K562 (cell line): ENCODE data around the gene PLXND1. TPM values are rescaled to one million over a fixed set of nuclear protein-coding genes. Genes with fewer than 3 reads are reported as not detected.

Experiments used
- E2F3 ChIP-seq: fragments of 250-450 bp; sonication (Bioruptor Pico); IDR thresholded peaks from 2 replicates; pipeline ENCODE4 v1.4.0; 2020; ENCODE audit warnings: mild to moderate bottlenecking
- KLF10 ChIP-seq: fragments of 250-450 bp; sonication (Bioruptor Pico); IDR thresholded peaks from 2 replicates; pipeline ENCODE4 v1.6.1; 2021; ENCODE audit warnings: matching md5 sums
- LEF1 ChIP-seq: fragments of 450-650 bp; IDR thresholded peaks from 2 replicates; pipeline ENCODE4 v1.6.1; 2016; ENCODE audit warnings: mild to moderate bottlenecking
- NCOA6 ChIP-seq: fragments of 450-650 bp; IDR thresholded peaks from 2 replicates; pipeline ENCODE4 v1.6.1; 2017; ENCODE audit warnings: mild to moderate bottlenecking
- RBFOX2 ChIP-seq: fragments of 200-400 bp; formaldehyde crosslinking; IDR thresholded peaks from 2 replicates; pipeline ENCODE4 v1.6.1; 2017; ENCODE audit warnings: low read depth, mild to moderate bottlenecking, low read length, moderate library complexity
- RBM17 ChIP-seq: fragments of 200-400 bp; formaldehyde crosslinking; IDR thresholded peaks from 2 replicates; pipeline ENCODE4 v1.6.1; 2017; ENCODE audit warnings: low read depth, mild to moderate bottlenecking, low read length, borderline replicate concordance
- TFAP4 ChIP-seq: sonication (generic); formaldehyde crosslinking; IDR thresholded peaks from 2 replicates; pipeline ENCODE4 v1.8.0; 2022; ENCODE audit warnings: missing genetic modification reagents, mild to moderate bottlenecking, moderate library complexity, borderline replicate concordance
- ZBTB17 ChIP-seq: fragments of 450-650 bp; formaldehyde crosslinking; IDR thresholded peaks from 2 replicates; pipeline ENCODE4 v1.4.0; 2020; ENCODE audit warnings: mild to moderate bottlenecking
- ZBTB2 ChIP-seq: fragments of 450-650 bp; IDR thresholded peaks from 2 replicates; pipeline ENCODE4 v1.6.1; 2016; ENCODE audit warnings: antibody characterized with exemption
- ZEB2 ChIP-seq: fragments of 450-650 bp; IDR thresholded peaks from 2 replicates; pipeline ENCODE4 v1.6.1; 2016
- polyA plus RNA-seq, 8 experiments: library from polyadenylated mRNA; depleted of rRNA in 4 of 8; stranded (reverse) in 5 of 8; unstranded in 3 of 8; fragments of >200 nt; fragmentation: Nextera tagmentation in 2 of 8; fragmentation: Illumina TruSeq in 1 of 8; extraction: Ambion mirVana in 2 of 8; extraction: Trizol in 1 of 8; gene quantifications; 2 replicates each; pipeline versions ENCODE4 v1.2.1 to v1.2.3, GENCODE V29; 2011 to 2014; ENCODE audit warnings: inconsistent platforms in 1 of 8, missing spikeins in 1 of 8
- total RNA-seq, 7 experiments: library from RNA; depleted of rRNA in 6 of 7; stranded (reverse); fragments of >200 nt in 6 of 7; fragmentation: Illumina TruSeq in 2 of 7; extraction: Trizol in 2 of 7; gene quantifications; 2 replicates each; pipeline versions ENCODE4 v1.2.1 to v1.2.3, GENCODE V29; 2011 to 2021; ENCODE audit warnings: low replicate concordance in 1 of 7

PLXND1 gene
- total and polyA plus RNA-seq, 9 of the 15 experiments (the other 6 are each of a cell fraction or from before 2014, with no cell fraction given) = 0.34 to 28.8 (median 14.0) TPM

DNA sequence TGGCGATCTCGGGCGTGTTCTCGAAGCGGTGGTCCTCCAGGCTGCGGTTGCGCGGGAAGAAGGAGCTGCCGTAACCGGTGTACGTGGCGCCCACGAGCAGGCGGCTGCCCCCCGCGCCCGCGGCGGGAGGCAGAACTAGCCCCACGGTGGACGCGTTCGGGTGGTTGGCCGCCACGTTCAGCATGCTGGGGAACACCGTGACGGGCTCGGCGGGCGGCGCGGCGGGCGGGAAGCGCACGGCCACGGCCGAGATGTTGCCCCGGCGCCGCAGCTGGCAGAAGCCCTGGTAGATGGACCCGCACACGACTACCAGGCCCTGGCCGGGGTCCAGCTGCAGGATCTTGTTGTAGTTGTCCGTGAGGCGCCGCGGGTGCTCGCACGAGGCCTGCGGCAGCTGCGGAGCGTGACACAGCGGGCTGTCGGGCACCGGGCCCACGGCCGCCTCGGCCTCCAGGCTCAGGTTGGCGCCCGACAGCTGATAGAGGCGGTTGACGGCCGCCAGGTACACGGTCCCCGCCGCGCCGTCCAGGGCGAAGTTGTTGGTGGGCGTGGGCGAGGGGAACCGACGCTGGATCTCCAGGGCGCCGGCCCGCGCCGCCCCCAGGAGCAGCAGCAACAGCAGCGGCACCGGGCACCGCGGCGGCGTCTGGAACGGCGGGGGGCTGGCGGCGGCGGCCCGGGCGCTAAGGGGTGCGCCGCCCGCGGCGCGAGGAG, 397 bp downstream of the PLXND1 start (continued):
- 0 out of 2 replicates have a peak, but pooled peaks have one; percentile 45 for TF ChIP-seq TFAP4
- TF ChIP-seq RBFOX2 = no peak
- no peak for TF ChIP-seq LEF1
- TF ChIP-seq RBM17 = no peak
- TF ChIP-seq NCOA6 = peak; percentile 62; the same call in 1 of the 2 replicates
- TF ChIP-seq E2F3 (CRISPR knock-in tag) = no peak
- no peak for TF ChIP-seq KLF10
- no peak for TF ChIP-seq ZBTB2
- no peak for TF ChIP-seq ZBTB17
- TF ChIP-seq ZEB2 = no peak
